Lung (tissue), 12 donors: Measurements from ENCODE around the gene POLR3H. TPM values are rescaled to one million over a fixed set of nuclear protein-coding genes. Genes with fewer than 3 reads are reported as not detected.
A peak's percentile ranks its signal among the peaks of the same experiment; 100 is the strongest.

ENCODE experiments used
- ATAC-seq: fragments of 200-7000 bp; cut with Tn5 transposase; one replicate; pipeline ENCODE4 v1.9.1; 2020; ENCODE audit warnings: moderate number of reproducible peaks; ENCODE audit not compliant: insufficient read depth, low FRiP score
- DNase-seq, 3 donors: peaks; one replicate each; pipeline ENCODE4 v3.0.0-alpha.2; 2013 to 2017
- H3K27ac ChIP-seq, 2 donors: one replicate each; pipeline ENCODE4 v1.5.1; 2013; ENCODE audit warnings: mild to moderate bottlenecking in 2 of 2, moderate library complexity in 2 of 2, control low read depth in 1 of 2, inconsistent platforms in 1 of 2, low read depth in 1 of 2, low read length in 1 of 2
- H3K27me3 ChIP-seq, 3 donors: one replicate each; pipeline ENCODE4 v1.5.1; 2013; ENCODE audit warnings: low read length in 2 of 3; ENCODE audit not compliant: control insufficient read depth in 3 of 3, insufficient read depth in 3 of 3
- H3K36me3 ChIP-seq, 4 donors: one replicate each; pipeline ENCODE4 v1.5.1; 2013; ENCODE audit warnings: low read length in 4 of 4, mild to moderate bottlenecking in 1 of 4, moderate library complexity in 1 of 4; ENCODE audit not compliant: control insufficient read depth in 4 of 4, insufficient read depth in 4 of 4
- H3K4me1 ChIP-seq, 5 donors: one replicate each; pipeline ENCODE4 v1.5.1; 2013; ENCODE audit warnings: low read length in 5 of 5, mild to moderate bottlenecking in 2 of 5, moderate library complexity in 1 of 5; ENCODE audit not compliant: control insufficient read depth in 5 of 5, insufficient read depth in 5 of 5
- H3K4me3 ChIP-seq: one replicate; pipeline ENCODE4 v1.5.1; 2013; ENCODE audit warnings: mild to moderate bottlenecking, control low read depth, moderate library complexity
- H3K9ac ChIP-seq, 2 donors: one replicate each; pipeline ENCODE4 v1.5.1; 2013; ENCODE audit warnings: low read length in 2 of 2, control low read depth in 1 of 2; ENCODE audit not compliant: insufficient read depth in 1 of 2
- H3K9me3 ChIP-seq, 4 donors: one replicate each; pipeline ENCODE4 v1.5.1; 2013; ENCODE audit warnings: low read length in 3 of 4, mild to moderate bottlenecking in 1 of 4, moderate library complexity in 1 of 4; ENCODE audit not compliant: control insufficient read depth in 4 of 4, insufficient read depth in 3 of 4
- WGBS, 2 donors: extraction: QIAGEN DNeasy Blood & Tissue Kit; methylation state at CpG; one replicate each; pipeline ENCODE4 v1.1.7; 2013; 5-methylcytosine and 5-hydroxymethylcytosine counted together
- polyA plus RNA-seq, 2 donors: library from polyadenylated mRNA; stranded (reverse); fragments of 200-250 nt; gene quantifications; one replicate each; pipeline ENCODE4 v1.2.1, GENCODE V29; 2013
- total RNA-seq, 2 donors: library from RNA; depleted of rRNA in 1 of 2; stranded (reverse); fragments of >200 nt in 1 of 2; gene quantifications; one replicate each; pipeline ENCODE4 v1.2.1, GENCODE V29; 2014 to 2021
- TF ChIP-seq, protein P1 (sequence below): IDR thresholded peaks from 2 replicates; pipeline ENCODE4 v1.5.1; 2012; ENCODE audit warnings: mild to moderate bottlenecking; ENCODE audit errors: control extremely low read depth, extremely low read depth
- donor health status: control.
- donor health status: control.
- donor health status: Bipolar disorder and iron deficiency.
- donor health status: healthy.
- donor health status: DM: yes; HTN: yes; CAD: no.

The POLR3H gene
- total and polyA plus RNA-seq, 4 donors = 12.1 to 65.9 (median 39.8) TPM

DNA sequence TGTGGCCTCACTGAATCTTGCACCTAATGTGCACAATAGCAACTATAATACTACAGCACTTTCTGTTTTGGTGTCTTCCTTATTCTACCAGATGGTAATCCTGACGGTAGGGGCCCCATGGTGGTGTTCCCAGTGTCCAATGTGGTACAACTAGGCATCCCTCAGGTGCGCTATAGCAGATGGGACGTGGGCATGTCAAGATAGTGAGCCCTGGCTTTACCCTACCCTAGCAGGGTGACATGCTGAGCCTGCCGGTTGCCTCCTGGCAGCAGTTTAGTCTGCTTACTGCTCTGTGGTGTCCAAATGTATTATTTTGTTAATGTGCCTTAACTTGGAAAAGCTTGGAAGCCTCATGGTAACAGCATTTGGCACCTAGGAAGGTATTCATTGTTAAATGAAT lies 56.2 kb downstream of the POLR3H start:
- ATAC-seq = no peak
- TF ChIP-seq, protein P1, sequence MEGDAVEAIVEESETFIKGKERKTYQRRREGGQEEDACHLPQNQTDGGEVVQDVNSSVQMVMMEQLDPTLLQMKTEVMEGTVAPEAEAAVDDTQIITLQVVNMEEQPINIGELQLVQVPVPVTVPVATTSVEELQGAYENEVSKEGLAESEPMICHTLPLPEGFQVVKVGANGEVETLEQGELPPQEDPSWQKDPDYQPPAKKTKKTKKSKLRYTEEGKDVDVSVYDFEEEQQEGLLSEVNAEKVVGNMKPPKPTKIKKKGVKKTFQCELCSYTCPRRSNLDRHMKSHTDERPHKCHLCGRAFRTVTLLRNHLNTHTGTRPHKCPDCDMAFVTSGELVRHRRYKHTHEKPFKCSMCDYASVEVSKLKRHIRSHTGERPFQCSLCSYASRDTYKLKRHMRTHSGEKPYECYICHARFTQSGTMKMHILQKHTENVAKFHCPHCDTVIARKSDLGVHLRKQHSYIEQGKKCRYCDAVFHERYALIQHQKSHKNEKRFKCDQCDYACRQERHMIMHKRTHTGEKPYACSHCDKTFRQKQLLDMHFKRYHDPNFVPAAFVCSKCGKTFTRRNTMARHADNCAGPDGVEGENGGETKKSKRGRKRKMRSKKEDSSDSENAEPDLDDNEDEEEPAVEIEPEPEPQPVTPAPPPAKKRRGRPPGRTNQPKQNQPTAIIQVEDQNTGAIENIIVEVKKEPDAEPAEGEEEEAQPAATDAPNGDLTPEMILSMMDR = no peak
- Histone ChIP-seq H3K9ac (no peak overlapping the region), H3K27ac (peak overlapping the region in 1 of 2 donors; percentile 75), H3K4me1 (peaks cover 4 to 28% (median 11%) of the 10 kb centered on the region in 5 donors), H3K9me3 (no peaks in the 10 kb centered on the region), H3K36me3 (no peaks in the 10 kb centered on the region), H3K4me3 (no peak overlapping the region), H3K27me3 (no peaks in the 10 kb centered on the region)
- DNase-seq = no peak
- 90% methylated on average over 4 of the region's 4 CpGs for WGBS, 2 donors

DNA sequence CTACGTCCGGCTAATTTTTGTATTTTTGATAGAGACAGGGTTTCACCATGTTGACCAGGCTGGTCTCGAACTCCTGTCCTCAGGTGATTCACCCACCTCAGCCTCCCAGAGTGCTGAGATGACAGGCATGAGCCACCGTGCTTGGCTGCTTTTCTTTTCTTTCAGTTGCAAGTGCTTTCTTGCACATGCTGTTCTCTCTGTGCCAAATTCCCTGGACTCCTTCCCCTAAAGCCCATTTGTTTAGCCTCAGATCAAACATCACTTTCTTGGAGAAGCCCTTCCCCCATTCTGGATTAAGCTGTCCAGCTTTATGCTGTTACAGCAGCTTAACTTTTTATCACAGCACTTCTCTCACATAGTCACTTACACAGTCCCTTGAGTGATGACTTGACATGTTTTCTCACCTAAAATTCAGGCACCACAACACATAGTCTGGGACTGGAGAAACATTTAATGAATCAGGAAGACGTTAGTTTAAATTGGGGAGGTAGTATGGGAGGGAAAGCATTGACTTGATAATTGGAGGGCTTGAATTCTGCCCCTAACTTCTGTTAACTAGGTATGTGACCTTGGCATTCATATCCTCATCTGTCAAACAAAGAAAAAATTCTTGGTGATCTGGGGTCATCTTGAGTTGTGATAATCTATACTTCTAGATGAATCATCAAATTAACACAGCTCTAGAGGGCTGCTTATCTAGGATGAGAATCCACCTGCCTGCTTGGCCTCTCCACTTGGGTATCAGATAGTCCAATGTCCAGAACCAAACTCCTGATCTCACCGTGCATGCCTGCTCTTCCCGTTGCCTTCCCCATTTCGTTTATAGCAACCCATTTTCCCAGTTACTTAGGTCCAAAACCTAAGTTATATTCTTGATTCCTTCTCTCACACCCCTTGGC lies 57.0 kb downstream of the POLR3H start:
- TF ChIP-seq, protein P1 = no peak
- Histone ChIP-seq H3K36me3 (no peaks in the 10 kb centered on the region), H3K4me1 (peaks cover 4 to 35% (median 11%) of the 10 kb centered on the region in 5 donors), H3K4me3 (no peak overlapping the region), H3K9me3 (no peaks in the 10 kb centered on the region), H3K27me3 (no peaks in the 10 kb centered on the region), H3K27ac (peak overlapping the region in 1 of 2 donors; percentile 75), H3K9ac (no peak overlapping the region)
- WGBS, 2 donors = 79 to 84% methylated on average over 8 of the region's 8 CpGs
- no peak for ATAC-seq
- peak; percentile 43 to 88 (median 77) for DNase-seq

DNA sequence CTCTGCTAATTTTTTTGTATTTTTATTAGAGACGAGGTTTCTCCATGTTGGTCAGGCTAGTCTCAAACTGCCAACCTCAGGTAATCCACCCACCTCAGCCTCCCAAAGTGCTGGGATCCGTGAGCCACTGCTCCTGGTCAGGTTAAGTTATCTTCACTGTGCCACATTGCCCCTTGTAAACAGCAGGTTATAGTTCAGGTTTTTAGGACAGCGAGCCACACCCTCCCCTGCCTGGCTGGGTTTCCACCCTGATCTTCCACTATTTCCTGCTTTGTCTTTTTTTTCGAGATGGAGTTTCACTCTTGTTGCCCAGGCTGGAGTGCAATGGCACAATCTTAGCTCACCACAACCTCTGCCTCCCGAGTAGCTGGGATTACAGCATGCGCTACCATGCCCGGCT lies 59.2 kb downstream of the POLR3H start:
- DNase-seq (no peak), ATAC-seq (no peak)
- 62 to 73% methylated on average over 7 of the region's 7 CpGs for WGBS, 2 donors
- Histone ChIP-seq H3K4me3 (no peak overlapping the region), H3K36me3 (no peaks in the 10 kb centered on the region), H3K9ac (no peak overlapping the region), H3K27me3 (no peaks in the 10 kb centered on the region), H3K9me3 (no peaks in the 10 kb centered on the region), H3K27ac (peak overlapping the region in 1 of 2 donors; percentile 42), H3K4me1 (peaks cover 0 to 31% (median 16%) of the 10 kb centered on the region in 5 donors)
- TF ChIP-seq, protein P1 = no peak
